Measurements from ENCODE around the gene SVEP1.

The SVEP1 gene

GRCh38 chr9:110464321-110464720 lies 115.2 kb downstream of the SVEP1 start:
- H3K27ac Mint-ChIP-seq = no peak overlapping the region
- no peaks in the 10 kb centered on the region for H3K9me3 Mint-ChIP-seq
- H3K4me1 Mint-ChIP-seq (ENCODE audit: low read depth) = no peaks in the 10 kb centered on the region
- no peaks in the 10 kb centered on the region for H3K36me3 Mint-ChIP-seq (ENCODE audit: low read depth)
- H3K4me3 Mint-ChIP-seq = no peak overlapping the region
- no peaks in the 10 kb centered on the region for H3K27me3 Mint-ChIP-seq (ENCODE audit: low read depth)

- H3K27me3 Mint-ChIP-seq (ENCODE audit: low read depth) = no peaks in the 10 kb centered on the region
- no peaks in the 10 kb centered on the region for H3K9me3 Mint-ChIP-seq
- H3K4me1 Mint-ChIP-seq (ENCODE audit: low read depth) = no peaks in the 10 kb centered on the region
- H3K27ac Mint-ChIP-seq = no peak overlapping the region
- no peaks in the 10 kb centered on the region for H3K36me3 Mint-ChIP-seq (ENCODE audit: low read depth)
- H3K4me3 Mint-ChIP-seq = no peak overlapping the region
Observed at GRCh38 chr9:110463499-110463898, 116.0 kb downstream of the SVEP1 start.

- Mint-ChIP-seq H3K27ac (no peak overlapping the region), H3K9me3 (no peaks in the 10 kb centered on the region), H3K4me3 (no peak overlapping the region), H3K36me3 (ENCODE audit: low read depth) (no peaks in the 10 kb centered on the region), H3K27me3 (ENCODE audit: low read depth) (no peaks in the 10 kb centered on the region), H3K4me1 (ENCODE audit: low read depth) (no peaks in the 10 kb centered on the region)
Observed at GRCh38 chr9:110457245-110457644, 122.3 kb downstream of the SVEP1 start.

- no peaks in the 10 kb centered on the region for H3K9me3 Mint-ChIP-seq
Observed at GRCh38 chr9:110456681-110457080, 122.9 kb downstream of the SVEP1 start.

GRCh38 chr9:110455860-110456259 lies 123.7 kb downstream of the SVEP1 start:
- Mint-ChIP-seq H3K36me3 (ENCODE audit: low read depth) (no peaks in the 10 kb centered on the region), H3K27me3 (ENCODE audit: low read depth) (no peaks in the 10 kb centered on the region), H3K27ac (no peak overlapping the region), H3K4me3 (no peak overlapping the region), H3K9me3 (no peaks in the 10 kb centered on the region), H3K4me1 (ENCODE audit: low read depth) (no peaks in the 10 kb centered on the region)

More at GRCh38 chr9:110456681-110457080, 122.9 kb downstream of the SVEP1 start:
- H3K27ac Mint-ChIP-seq = no peak overlapping the region
- H3K36me3 Mint-ChIP-seq (ENCODE audit: low read depth) = no peaks in the 10 kb centered on the region
- no peak overlapping the region for H3K4me3 Mint-ChIP-seq
- H3K4me1 Mint-ChIP-seq (ENCODE audit: low read depth) = no peaks in the 10 kb centered on the region
- no peaks in the 10 kb centered on the region for H3K27me3 Mint-ChIP-seq (ENCODE audit: low read depth)

- Mint-ChIP-seq H3K9me3 (no peaks in the 10 kb centered on the region), H3K4me1 (ENCODE audit: low read depth) (no peaks in the 10 kb centered on the region), H3K27me3 (ENCODE audit: low read depth) (no peaks in the 10 kb centered on the region), H3K36me3 (ENCODE audit: low read depth) (no peaks in the 10 kb centered on the region), H3K27ac (no peak overlapping the region), H3K4me3 (no peak overlapping the region)
Observed at GRCh38 chr9:110452227-110452801, 127.2 kb downstream of the SVEP1 start.

GRCh38 chr9:110451726-110452125 lies 127.8 kb downstream of the SVEP1 start:
- no peaks in the 10 kb centered on the region for H3K36me3 Mint-ChIP-seq (ENCODE audit: low read depth)
- no peak overlapping the region for H3K4me3 Mint-ChIP-seq
- no peaks in the 10 kb centered on the region for H3K27me3 Mint-ChIP-seq (ENCODE audit: low read depth)
- no peaks in the 10 kb centered on the region for H3K9me3 Mint-ChIP-seq
- no peak overlapping the region for H3K27ac Mint-ChIP-seq
- H3K4me1 Mint-ChIP-seq (ENCODE audit: low read depth) = no peaks in the 10 kb centered on the region

- Mint-ChIP-seq H3K27ac (no peak overlapping the region), H3K27me3 (ENCODE audit: low read depth) (no peaks in the 10 kb centered on the region), H3K4me1 (ENCODE audit: low read depth) (no peaks in the 10 kb centered on the region), H3K4me3 (no peak overlapping the region), H3K36me3 (ENCODE audit: low read depth) (no peaks in the 10 kb centered on the region), H3K9me3 (peaks cover 5% of the 10 kb centered on the region)
Observed at GRCh38 chr9:110447476-110447875, 132.1 kb downstream of the SVEP1 start.

GRCh38 chr9:110446171-110446570 lies 133.4 kb downstream of the SVEP1 start:
- Mint-ChIP-seq H3K4me3 (no peak overlapping the region), H3K9me3 (peaks cover 5% of the 10 kb centered on the region), H3K4me1 (ENCODE audit: low read depth) (no peaks in the 10 kb centered on the region), H3K27ac (no peak overlapping the region), H3K27me3 (ENCODE audit: low read depth) (no peaks in the 10 kb centered on the region), H3K36me3 (ENCODE audit: low read depth) (no peaks in the 10 kb centered on the region)

GRCh38 chr9:110444911-110445310 lies 134.6 kb downstream of the SVEP1 start:
- Mint-ChIP-seq H3K27ac (no peak overlapping the region), H3K9me3 (peaks cover 5% of the 10 kb centered on the region), H3K27me3 (ENCODE audit: low read depth) (no peaks in the 10 kb centered on the region), H3K4me1 (ENCODE audit: low read depth) (no peaks in the 10 kb centered on the region), H3K36me3 (ENCODE audit: low read depth) (no peaks in the 10 kb centered on the region), H3K4me3 (no peak overlapping the region)

- Mint-ChIP-seq H3K36me3 (ENCODE audit: low read depth) (no peaks in the 10 kb centered on the region), H3K27me3 (ENCODE audit: low read depth) (no peaks in the 10 kb centered on the region), H3K4me1 (ENCODE audit: low read depth) (no peaks in the 10 kb centered on the region), H3K27ac (no peak overlapping the region), H3K4me3 (no peak overlapping the region), H3K9me3 (peaks cover 5% of the 10 kb centered on the region)
Observed at GRCh38 chr9:110443866-110444220, 135.7 kb downstream of the SVEP1 start.

GRCh38 chr9:110443146-110443865 lies 136.2 kb downstream of the SVEP1 start:
- Mint-ChIP-seq H3K4me3 (no peak overlapping the region), H3K27me3 (ENCODE audit: low read depth) (no peaks in the 10 kb centered on the region), H3K36me3 (ENCODE audit: low read depth) (no peaks in the 10 kb centered on the region), H3K4me1 (ENCODE audit: low read depth) (no peaks in the 10 kb centered on the region), H3K9me3 (peaks cover 5% of the 10 kb centered on the region), H3K27ac (no peak overlapping the region)

- Mint-ChIP-seq H3K4me3 (no peak overlapping the region), H3K4me1 (ENCODE audit: low read depth) (no peaks in the 10 kb centered on the region), H3K27me3 (ENCODE audit: low read depth) (no peaks in the 10 kb centered on the region), H3K27ac (no peak overlapping the region), H3K9me3 (no peaks in the 10 kb centered on the region), H3K36me3 (ENCODE audit: low read depth) (no peaks in the 10 kb centered on the region)
Observed at GRCh38 chr9:110440796-110441195, 138.7 kb downstream of the SVEP1 start.

- Mint-ChIP-seq H3K9me3 (no peaks in the 10 kb centered on the region), H3K27me3 (ENCODE audit: low read depth) (no peaks in the 10 kb centered on the region), H3K27ac (no peak overlapping the region), H3K36me3 (ENCODE audit: low read depth) (no peaks in the 10 kb centered on the region), H3K4me3 (no peak overlapping the region), H3K4me1 (ENCODE audit: low read depth) (no peaks in the 10 kb centered on the region)
Observed at GRCh38 chr9:110440172-110440571, 139.4 kb downstream of the SVEP1 start.

GRCh38 chr9:110432253-110432652 lies 147.3 kb downstream of the SVEP1 start:
- Mint-ChIP-seq H3K4me1 (ENCODE audit: low read depth) (no peaks in the 10 kb centered on the region), H3K27me3 (ENCODE audit: low read depth) (no peaks in the 10 kb centered on the region), H3K9me3 (no peaks in the 10 kb centered on the region), H3K4me3 (no peak overlapping the region), H3K27ac (no peak overlapping the region), H3K36me3 (ENCODE audit: low read depth) (no peaks in the 10 kb centered on the region)

All from T-helper 1 cell treated with Interleukin-12 subunit alpha and Interleukin-12 subunit beta and Interleukin-4 antibody, amounts not matched to agents 30 μg/mL and 1 μg/mL, for 36 hours (primary cell).